GM12864 (cell line): ENCODE data around the gene TYMS.

Experiments
- DNase-seq: peaks from one replicate; pipeline ENCODE4 v3.0.0-alpha.2; 2011; ENCODE audit warnings: low read depth
- H3K4me3 ChIP-seq: 2 replicates; pipeline ENCODE4 v1.5.1; 2011; ENCODE audit warnings: mild to moderate bottlenecking, low read depth, low read length, control low read depth
- TF ChIP-seq, protein P1 (sequence below): IDR thresholded peaks from 2 replicates; pipeline ENCODE4 v1.5.1; 2011; ENCODE audit warnings: low read depth, mild to moderate bottlenecking, moderate library complexity, low read length, control low read depth, inconsistent platforms; ENCODE audit errors: missing control alignments

Gene TYMS

DNA sequence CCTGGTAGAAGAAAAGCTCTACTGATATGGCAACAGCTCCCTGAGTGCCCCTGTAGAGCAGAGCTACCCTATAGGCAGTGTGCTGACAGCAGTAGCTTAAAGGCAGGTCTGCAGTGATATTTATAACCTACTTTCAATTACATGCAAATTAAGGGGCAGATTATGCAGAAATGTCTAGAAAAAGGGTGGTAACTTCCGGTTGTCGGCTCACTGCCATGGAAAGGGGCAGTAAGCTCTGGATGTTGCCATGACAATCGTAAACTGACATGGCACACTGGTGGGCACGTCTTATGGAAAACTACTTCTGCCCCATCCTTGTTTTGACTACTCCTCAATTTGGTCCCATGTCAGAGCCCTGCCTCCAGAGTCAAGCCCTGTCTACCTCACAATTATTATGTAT, 2.9 kb upstream of the TYMS start:
- TF ChIP-seq, protein P1, sequence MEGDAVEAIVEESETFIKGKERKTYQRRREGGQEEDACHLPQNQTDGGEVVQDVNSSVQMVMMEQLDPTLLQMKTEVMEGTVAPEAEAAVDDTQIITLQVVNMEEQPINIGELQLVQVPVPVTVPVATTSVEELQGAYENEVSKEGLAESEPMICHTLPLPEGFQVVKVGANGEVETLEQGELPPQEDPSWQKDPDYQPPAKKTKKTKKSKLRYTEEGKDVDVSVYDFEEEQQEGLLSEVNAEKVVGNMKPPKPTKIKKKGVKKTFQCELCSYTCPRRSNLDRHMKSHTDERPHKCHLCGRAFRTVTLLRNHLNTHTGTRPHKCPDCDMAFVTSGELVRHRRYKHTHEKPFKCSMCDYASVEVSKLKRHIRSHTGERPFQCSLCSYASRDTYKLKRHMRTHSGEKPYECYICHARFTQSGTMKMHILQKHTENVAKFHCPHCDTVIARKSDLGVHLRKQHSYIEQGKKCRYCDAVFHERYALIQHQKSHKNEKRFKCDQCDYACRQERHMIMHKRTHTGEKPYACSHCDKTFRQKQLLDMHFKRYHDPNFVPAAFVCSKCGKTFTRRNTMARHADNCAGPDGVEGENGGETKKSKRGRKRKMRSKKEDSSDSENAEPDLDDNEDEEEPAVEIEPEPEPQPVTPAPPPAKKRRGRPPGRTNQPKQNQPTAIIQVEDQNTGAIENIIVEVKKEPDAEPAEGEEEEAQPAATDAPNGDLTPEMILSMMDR, result no peak
- no peak for DNase-seq
- no peak overlapping the region for H3K4me3 ChIP-seq

DNA sequence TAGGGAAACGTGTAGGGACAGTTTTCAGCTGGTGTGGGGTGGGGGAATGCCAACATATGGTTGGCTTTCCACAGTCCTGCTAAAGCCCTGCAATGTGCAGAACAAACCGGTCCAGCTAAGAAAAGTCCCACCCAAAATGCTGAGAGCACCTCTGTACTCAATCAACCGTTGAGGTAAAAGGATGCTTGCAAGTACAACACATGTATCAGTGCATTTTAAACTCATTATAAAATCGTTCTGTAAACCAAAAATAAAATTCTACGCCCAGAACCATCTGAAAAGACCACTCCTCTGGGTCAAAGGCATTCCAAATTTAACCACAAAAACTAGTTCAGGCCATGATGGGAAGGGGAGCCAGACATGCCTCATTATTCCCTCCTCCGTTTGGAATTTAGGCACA, 2.0 kb upstream of the TYMS start:
- TF ChIP-seq, protein P1, result no peak
- no peak for DNase-seq
- no peak overlapping the region for H3K4me3 ChIP-seq

DNA sequence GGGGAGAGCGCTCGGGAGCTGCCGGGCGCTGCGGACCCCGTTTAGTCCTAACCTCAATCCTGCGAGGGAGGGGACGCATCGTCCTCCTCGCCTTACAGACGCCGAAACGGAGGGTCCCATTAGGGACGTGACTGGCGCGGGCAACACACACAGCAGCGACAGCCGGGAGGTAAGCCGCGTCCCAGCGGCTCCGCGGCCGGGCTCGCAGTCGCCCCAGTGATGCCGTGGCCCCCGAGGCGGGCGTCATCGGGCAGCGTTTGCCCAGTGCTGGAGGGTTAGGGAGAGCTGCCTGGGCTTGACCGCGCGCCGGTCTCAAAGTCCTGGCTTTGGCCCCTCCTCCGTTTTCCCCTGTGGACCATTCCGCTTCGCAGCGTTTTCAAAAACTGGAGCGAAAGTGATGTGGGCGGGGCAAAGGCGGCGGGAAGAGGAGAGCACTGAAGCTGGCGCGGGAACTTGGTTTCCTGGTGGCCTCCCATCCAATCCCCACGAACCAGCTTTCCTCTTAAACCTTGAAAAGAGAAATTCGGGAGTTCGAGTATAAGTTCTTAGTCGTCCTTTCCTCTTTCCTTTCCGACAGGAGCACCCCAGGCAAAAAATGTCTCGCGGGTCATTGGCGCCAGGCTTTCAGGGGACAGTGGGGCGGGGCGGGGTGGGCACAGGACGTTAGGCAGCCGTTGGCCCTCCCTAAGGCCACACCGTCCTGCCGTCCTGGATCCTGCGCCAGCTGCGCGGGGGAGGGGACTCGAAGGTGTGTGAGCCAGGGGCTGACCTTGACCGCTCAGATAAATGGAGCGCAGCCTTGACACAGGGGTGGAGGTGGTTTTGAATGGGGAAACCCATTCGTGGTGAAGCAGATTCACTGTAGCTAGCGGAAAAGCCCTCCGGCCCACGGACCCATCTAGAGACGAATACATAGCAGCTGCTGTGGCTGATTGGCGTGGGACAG, 821 bp downstream of the TYMS start:
- H3K4me3 ChIP-seq, result peak overlapping the region; percentile 74
- TF ChIP-seq, protein P1, result no peak
- DNase-seq, result no peak

DNA sequence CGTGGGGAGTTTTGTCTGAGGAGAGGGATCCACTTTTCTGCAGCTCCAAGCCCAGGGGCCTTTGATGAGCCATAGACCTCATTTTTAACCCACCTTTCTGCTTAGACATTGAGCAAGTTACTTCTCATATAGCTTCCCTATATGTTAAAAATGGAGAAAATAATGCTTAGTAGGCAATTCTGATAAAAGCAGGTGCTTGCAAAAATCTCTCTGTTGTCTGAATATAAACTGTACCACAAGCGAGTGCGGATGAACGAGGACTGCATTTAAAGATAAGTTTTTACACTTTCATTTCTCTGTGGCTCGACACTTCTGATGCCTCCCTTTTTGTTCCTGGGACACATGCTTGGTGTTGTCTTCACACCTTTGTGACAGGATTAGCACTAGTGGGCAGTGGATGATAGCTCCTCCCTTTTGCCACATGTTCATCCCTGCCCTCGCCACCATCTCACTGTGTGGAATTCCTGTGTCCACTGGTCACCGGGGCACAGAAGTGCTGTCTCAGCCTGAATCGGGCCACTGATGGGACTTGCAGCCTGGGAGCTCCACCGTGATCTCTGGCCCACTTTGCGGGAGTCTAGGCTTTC, 1.6 kb downstream of the TYMS start:
- no peak for DNase-seq
- peak overlapping the region; percentile 74 for H3K4me3 ChIP-seq
- TF ChIP-seq, protein P1, result no peak

DNA sequence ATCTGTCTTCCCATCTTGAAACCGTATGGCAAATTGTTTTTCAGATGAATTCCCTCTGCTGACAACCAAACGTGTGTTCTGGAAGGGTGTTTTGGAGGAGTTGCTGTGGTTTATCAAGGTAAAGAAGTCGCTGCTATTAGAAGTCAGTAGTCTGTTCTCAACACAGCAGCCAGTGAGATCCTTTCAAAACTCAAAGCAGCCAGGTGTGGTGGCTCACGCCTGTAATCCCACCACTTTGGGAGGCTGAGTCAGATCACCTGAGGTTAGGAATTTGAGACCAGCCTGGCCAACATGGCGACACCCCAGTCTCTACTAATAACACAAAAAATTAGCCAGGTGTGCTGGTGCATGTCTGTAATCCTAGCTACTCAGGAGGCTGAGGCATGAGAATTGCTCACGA, 2.1 kb downstream of the TYMS start:
- peak overlapping the region; percentile 74; the same call in 1 of the 2 replicates for H3K4me3 ChIP-seq
- no peak for DNase-seq
- TF ChIP-seq, protein P1, result no peak

DNA sequence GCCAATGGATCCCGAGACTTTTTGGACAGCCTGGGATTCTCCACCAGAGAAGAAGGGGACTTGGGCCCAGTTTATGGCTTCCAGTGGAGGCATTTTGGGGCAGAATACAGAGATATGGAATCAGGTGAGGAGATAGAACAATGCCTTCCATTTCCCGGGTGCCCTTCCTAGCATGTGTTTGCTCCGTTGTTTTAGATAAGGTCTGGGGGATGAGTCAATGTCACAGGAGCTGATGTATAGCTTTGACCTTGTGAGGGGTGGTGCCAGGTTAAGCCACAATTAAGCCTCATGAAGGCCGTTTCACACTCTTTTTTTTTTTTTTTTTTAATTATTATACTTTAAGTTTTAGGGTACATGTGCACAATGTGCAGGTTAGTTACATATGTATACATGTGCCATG, 4.7 kb downstream of the TYMS start:
- TF ChIP-seq, protein P1, result no peak
- no peak overlapping the region for H3K4me3 ChIP-seq
- no peak for DNase-seq
